Limb (tissue), 2 donors: ENCODE results near the gene ERLIN1.

Experiments
- DNase-seq, 2 donors: peaks; one replicate each; pipeline ENCODE4 v3.0.0-alpha.2; 2016; ENCODE audit errors: extremely low spot score in 2 of 2

Gene ERLIN1

DNA sequence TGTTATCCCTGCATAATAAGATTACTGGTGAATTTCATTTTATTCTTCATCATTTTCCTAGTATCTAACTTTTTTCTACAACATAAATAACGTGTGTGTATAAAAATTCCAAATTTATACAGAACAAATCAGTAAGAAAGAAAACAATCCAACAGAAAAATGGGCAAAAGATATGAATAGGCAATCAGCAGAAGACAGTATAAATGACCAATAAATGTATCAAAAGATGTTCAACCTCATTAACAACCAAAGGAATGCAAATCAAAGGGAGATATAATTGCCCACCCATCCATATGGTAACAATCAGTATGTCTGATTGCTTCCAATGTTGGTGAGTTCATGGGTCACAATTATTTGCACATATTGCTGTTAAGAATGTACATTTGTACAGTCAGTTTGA, 13.5 kb downstream of the ERLIN1 start:
- DNase-seq = no peak

DNA sequence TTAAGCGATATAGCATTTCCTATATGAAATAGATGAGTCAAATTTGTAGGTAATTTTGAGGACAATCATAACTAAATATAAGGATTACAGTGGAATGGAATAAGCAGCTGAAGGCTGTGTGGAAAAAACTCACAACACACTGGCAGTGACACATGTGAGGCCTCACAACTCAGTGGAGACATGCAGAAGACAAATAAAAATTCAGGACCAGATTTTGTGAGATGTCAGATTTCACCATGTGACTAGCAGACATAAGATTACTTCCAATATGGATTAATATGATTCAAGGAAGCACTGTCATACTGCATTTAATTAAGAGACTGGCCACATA, 17.6 kb downstream of the ERLIN1 start:
- no peak for DNase-seq

DNA sequence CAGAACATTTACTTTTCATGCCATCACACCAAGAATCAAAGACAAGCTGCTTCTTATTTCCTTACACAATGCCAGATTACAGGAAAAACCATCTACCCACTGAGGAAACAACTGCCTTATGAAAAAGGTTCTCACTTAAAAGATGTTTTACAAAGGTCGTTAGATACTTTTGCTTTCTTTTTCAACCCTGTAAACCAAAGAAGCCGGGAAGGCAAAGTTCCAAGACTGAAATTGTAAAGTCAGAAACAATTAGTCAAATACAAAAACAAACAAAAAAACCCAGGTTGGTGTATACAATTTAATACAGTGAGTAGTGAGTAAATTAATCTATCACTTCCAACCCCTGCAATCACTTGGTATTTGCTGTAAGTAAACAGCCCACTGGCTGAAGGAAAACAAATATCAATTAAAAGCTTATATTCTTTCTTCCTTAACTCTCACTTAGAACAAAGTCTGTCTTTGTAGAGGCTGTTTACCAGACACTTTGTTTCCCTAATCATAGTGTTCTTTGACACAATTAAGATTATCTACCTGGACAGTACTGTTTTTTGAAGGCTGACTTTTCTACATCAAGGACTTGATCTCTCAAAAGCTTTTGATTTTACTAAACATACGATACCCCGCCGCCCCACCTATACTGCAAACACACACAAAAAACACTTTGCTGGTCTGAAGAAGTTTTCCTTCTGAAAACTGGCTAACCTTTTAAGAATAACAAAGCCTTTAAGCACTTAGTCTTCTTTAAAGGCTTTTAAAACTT, 18.1 kb downstream of the ERLIN1 start:
- DNase-seq = no peak

DNA sequence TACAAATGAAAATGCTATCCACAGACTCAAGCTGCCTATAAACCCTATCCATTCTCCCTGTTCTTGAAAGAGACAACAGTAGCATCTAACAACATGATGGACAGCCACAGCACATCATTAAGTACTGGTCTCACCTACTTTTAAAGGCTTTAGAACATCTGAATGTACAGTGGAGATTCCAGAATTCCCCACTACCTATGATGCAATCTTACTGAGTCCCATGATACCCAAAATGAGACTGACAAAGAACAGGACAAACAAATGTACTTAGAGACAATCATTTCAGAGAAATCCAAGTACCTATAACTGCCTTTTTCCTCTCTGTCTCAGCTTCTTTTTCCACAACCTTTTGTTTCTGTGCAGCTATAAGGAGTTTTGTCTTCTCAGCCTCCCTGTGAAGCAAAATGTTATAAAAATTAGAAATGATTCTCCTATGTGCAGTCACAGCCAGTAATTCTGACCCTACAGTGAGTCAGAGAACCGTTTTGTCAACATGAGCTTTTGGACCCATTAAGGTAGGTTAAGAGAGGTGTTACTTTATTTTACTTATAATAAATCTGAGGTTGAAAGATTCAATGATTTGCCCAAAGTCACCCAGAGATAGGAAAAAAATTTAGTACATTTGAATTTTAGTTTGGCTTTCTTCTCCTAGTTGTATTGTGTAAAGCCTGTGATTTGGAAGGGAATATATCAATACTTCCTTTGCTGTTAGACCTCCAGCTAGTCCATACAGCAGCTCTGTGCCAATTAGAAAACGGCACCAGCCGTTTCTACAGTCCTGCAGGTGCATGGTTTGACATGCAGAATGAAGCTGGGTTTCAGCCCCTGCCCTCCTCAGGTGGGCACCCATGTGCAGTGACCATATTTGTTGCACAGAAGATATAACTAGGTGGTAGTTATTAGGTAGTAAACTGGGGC, 21.9 kb downstream of the ERLIN1 start:
- no peak for DNase-seq

DNA sequence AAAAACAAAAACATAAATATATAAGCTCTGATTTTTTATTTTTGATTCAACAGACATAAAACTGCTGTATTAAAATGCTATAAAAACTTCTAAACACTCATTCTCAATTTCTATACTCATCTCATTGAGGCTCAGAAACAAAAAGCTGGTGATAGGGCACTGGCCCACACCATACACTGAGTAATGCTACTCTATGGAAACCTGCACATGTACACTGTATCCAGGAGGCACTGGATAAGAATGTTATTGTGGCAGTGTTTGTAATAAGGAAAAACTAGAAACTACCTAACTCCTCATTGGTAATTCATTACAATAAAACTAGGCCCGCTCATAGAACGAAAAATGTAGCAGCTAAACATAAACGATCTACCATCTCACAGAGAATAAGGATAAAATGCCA, 23.1 kb downstream of the ERLIN1 start:
- no peak for DNase-seq

DNA sequence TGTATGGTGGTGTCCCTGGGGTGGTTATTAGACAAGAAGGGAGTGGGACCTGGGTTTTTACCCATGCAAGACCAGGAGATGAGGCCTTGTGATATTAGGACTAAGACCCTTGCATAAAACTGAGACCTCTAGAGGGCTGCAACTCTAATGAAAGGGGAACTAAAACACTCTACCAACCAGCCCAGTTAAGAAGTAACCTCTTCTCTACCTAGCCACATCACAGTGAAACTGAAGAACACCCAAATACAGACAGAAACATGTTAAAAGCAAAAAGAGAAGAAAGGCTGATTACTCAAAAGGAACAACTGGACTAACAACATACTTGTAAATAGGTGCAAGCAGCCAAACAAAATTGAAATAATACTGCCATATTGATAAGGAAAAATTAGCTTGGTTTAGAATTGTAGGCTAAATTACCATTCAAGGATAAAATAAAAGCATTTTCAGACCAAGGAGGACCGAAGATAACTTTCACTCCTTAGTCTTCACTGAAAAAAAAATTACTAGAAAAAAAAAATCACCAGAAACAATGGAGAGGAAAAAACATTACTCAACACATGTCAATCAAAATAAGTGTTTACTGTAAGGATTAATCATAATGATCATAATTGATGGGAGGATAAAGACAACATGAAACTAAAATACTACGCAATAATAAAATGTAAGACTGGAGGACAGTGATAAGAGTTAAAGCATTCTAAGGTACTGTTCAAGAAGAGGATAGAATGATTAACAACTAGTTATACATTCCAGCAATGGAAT, 27.6 kb downstream of the ERLIN1 start:
- no peak for DNase-seq

DNA sequence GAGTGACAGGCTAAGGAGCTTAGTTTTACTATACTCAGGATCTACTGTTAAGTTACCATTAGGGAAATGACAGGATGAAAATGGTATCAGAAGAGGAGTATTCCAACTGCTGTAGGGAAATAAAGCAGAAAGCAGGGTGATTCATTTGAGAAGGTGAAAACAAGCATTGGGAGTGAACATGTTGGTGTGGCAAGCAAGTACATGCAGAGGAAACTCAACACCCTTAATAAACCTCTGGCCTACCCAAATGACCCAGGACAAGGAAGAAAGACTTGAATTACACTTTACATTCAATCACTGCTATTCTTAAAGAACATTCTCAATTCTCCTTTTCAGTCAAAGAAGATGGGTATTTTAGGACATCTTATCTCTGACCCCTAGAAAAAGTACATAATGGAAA, 28.7 kb downstream of the ERLIN1 start:
- DNase-seq = no peak

DNA sequence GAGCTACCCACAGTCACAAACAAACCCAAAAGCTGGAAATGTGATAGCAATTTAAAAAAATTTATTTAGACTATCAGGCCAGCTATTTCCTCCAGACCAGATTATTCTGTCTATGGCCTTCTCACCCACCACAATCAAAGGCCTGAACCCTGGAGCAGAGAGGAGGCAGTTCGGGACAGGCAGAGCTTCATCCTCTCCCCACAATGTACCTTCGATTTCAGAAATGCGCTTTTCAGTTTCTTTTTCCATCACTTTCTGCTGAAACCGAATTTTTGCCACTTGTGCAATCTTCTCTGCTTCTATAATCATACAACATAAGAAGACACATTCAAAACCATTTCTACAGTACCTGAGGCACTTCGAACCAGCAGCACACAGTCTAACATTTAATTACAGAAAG, 29.9 kb downstream of the ERLIN1 start:
- DNase-seq = no peak

DNA sequence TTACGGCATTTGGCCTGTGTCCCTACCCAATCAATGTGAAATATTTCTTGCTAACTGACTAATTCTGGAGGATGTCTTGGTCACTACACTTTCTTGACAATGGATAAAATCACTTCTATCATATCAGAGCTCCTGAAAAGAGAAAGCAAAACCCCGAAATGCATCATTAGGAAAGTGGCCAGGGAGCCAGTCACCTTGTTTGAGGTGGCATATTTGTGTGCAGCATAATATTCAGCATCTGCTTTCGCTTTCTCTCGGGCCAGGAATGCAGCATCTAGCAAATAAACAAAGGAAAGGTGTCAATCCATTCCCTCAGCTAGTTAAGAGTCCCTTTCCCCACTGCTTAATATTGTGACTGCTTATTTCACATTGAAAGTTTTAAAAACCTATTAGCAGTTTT, 31.2 kb downstream of the ERLIN1 start:
- DNase-seq = no peak

DNA sequence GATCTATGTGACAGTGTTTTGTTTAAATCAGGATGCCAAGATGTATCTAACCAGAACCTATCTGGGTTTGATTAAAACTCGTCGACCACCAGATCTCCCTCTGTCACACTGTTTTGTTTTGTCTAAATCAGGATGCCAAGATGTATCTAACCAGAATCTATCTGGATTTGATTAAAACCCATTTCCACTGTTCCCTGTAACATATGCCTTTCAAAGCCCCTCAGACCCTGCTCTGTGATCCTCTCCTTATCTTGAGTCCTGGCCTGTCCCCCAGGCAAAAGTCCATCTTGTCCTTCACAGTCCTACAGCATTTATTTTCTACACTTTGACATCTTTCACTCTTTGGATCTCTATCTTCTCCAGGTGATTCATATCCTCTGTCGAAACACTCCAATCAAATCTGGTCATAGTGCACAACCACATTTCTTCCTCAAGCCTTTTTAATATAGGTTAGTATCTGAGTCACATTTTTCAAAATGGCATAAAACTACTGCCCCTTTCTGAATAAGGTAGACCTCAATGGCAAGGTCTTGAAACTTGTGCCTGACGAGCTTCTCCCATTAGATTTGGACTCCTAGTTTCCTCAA, 32.5 kb downstream of the ERLIN1 start:
- no peak for DNase-seq

DNA sequence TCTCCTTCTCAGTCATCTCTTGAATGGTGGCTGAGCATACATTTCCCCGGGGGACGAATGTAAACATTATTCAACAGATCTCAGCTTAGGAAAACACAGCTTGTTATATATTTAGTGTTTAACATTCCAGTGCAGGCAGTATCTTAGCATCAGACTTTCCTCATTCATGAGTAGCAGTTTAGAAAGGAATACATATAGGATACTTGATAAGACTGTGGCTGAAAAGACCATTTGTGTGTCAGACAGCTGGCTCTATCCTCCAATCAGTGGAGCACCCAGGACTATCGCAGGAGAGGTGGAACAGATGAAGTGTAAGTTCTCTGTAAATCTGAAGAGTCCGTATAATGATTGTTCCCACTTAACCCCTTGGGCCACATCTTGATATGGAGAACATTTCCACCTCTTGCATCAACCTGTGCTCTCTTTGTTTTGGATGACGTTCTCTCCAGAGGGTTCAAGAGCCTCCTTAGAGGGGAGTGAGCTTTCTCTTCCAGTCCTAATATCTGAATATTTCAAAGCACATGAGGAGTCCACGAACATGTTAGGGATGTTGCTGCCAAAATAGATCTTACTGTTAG, 34.0 kb downstream of the ERLIN1 start:
- no peak for DNase-seq

DNA sequence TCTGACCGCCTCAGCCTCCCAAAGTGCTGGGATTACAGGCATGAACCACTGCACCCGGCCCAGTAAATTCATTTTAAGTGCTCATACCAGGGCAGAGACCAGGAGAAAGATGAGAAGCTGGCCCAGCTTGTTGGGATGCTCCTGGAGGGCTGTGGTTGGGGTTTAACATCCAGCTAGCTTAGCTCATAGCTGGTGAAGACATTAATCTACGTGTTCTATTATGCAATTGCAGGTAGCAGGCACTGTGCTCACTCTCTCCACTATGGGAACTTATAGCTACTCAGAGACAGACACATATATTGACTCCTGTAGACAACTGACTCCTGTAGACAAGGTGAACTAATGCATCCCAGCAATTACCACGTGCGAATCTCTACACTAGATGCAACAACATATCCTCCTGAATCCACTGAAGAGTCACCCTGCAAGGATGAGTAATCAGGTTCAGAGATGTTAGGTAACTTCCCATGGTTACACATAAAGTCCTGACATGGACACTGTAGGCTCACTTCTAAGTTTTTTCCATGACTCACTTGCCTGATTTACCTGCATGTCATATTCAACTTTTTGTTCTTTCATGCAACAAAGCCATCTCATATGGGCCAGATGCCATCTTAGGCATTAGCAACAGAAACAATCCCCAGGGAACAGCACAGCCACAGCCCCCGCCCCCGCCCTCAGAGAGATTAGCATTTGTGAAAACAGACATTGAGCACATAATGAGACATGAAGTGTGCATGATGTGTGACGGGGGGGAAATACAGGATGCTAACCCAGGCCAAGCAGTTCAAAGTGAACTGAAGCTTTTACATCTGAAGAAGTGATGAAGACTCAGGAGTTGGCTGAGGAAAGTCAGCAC, 37.2 kb downstream of the ERLIN1 start:
- no peak for DNase-seq

DNA sequence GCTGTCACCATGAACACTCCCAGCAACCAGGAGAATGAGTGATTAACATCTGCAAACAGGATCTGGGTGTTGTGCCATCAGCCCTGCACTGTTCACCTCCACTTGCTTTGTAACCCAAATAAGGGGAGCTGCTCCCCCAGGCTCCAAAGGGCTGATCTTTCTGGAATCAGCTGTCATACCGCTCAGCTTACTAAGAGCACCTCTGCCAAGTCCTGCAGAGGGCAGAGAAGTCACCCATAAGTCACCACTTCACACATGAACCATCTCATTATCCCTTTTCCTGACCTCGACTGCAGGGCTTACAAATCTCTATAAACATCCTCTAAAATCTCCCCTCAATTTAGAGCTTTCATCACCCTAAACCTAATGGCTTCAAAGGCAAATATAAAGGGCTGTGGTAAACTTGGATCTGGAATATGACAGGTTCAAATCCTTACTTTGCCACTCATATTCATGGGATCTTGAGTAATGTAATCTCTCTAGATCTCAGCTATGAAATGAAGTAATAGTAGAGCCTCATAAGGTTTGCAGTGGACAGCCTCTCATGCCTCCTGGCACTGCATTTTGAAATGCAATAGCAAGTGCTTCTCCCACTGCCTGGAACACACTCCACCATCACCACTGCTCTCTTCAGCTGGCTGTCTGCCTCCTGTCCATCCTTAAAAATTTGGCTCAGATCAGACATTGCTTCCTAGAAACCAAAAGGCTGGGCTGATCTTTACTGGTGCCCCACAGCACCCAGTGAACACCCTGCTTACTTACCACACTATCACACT, 38.8 kb downstream of the ERLIN1 start:
- no peak for DNase-seq

DNA sequence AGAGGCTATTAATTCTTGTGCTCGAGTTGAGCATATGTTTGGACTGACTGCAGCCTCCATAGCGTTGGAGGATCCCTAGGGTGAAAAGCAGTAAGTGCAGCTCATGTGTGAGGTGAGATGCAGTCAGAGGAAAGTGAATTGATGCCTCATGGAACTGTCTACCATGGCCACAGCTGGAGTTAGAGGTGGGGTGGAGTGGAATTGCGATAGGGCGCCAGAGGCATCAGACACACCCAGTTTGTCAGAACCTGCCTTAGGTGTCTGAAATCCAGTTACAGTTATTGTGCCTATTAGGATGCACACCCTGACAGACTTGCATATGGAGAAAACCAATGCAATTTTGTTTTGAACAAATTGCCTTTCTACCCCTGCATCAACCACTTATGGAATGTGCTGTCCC, 39.4 kb downstream of the ERLIN1 start:
- no peak for DNase-seq

DNA sequence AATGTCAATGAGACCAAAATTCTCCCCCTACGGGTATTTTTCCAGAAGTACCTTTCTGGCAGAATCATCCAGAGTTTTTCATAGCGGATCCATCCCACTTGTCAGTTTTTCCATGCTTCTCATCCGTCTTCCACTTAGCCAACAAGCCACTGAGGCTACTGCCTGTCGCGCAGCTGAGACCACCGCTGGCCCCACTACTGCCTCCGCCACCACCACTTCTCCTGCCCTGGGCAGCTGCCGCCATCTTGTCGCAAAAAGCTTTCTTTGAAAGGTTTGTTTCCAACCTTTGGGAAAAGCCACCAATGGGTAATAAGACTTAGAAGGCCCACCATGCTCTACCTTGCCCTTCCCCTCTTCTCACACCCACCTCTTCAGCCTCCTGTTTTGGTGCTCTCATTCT, 42.1 kb downstream of the ERLIN1 start:
- no peak for DNase-seq

DNA sequence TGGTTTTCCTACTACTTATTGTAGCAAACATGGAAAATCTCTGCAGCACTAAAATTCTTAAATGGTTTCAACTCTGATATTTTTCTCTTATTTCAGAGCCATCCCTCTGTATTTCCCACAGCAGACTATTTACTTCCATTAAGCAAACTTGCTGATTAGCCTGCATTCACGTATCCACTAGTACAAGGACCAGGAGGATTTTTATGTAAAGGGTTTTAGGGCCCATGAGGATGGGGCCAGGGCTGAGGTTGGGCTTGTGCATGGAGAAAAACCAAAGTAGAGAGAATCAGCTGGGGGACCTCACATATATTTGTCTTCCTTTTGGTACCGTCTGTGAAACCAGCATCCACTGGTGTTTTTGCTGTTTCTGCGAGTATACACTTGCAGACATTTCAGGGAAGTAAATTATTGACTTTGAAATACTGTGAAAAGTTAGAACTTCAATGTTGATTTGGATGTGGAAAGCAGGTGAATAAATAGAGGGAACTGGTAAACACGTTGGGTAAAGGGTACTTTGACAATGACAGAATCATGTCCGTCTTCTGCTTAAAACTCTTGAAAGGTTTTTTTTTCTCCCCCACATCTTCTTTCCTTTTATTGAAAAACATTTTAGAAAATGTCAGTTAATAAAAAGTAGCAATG, 44.3 kb downstream of the ERLIN1 start:
- DNase-seq = no peak

DNA sequence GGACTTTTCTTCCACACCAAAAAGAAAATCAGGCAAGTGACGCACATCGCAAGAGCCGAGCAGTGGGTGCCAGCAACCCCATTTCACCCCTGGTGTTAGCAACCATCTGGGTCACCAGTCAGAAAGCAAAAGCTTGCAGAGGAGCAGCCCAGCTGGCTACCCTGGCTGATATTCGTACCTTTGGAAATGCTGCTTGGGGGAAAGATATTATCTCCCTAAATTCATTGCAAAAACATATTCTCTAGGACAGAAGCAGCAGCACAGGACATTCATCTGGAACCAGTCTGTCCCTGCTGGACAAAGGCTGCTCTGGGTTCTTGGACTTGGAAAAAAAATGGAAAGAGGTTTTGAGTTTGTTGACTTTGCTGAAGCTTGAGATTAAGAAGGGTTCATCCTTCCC, 45.8 kb downstream of the ERLIN1 start:
- no peak for DNase-seq

DNA sequence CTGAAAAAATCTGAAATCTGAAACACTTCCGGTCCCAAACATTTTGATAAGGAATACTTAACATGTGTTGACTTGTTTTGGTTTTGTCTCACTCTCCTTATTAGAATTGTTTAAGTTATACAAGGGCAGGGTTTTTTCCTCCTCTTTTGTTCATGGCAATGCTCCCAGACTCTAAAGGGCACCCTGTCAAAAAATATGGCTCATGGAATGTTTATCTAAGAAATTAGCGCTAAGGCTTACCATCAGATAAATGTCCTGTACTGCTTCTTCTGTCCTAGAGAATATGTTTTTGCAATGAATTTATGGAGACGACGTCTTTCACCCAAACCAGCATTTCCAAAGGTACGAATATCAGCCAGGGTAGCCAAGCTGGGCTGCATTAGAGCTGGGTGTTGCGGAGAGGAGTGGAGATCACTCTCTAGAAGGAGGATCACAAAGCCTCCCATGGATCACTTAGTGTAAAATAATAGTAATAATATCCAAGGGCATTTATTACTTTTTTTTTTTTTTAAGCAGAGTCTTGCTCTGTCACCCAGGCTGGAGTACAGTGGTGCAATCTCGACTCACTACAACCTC, 46.8 kb downstream of the ERLIN1 start:
- no peak for DNase-seq

DNA sequence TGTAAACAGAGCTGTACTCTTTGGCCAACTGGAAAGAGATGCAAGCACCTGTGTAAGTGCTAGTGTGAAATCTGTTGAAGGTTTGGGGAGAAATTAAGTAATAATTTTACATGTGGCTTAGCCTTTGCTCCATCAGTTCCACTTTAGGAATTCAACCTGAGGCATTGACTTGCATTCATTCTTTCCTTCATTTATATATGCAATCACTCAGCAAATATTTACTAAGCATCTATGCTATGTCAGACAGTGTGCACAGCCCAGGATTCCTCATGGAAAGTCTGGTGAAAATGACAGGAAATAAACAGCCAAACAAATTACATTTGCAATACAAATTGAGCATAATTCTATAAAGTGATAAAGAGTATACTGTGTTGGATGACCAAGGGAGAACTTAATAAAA, 50.3 kb downstream of the ERLIN1 start:
- DNase-seq = no peak
